ENCODE measurements around the gene CPED1. TPM values are rescaled to one million over a fixed set of nuclear protein-coding genes. Genes with fewer than 3 reads are reported as not detected.
"Not testable (repeated sequence)": the region's sequence is repeated elsewhere in the genome, so short reads cannot be mapped to it uniquely, and the experiment has no call there.

CPED1 gene
- total and polyA plus RNA-seq, 4 experiments from 2014 or later = 0.32 TPM; not detected in 3

DNA sequence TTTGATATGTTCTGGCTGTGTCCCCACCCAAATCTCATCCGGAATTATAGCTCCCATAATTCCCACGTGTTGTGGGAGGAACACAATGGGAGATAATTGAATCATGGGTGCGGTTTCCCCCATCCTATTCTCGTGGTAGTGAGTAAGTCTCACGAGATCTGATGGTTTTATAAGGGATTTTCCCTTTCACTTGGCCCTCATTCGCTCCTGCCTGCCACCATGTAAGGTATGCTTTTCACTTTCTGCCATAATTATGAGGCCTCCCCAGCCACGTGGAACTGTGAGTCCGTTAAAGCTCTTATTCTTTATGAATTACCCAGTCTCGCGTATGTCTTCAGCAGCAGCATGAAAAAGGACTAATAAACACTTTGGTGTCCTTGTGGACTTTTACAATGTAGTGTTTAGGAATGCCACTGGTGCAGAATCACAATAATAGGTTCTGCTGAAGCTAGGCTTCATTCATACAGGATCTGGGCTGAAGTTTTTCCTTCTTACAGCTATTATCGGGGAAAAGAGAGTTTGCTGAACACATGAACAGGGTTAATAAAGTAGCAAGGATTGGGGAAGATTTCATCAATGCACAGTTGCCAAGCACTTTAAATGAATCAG, 74.3 kb downstream of the CPED1 start:
- Histone ChIP-seq H3K4me1 (ENCODE audit: insufficient read depth, low read length) (no peaks in the 10 kb centered on the region), H3K4me3 (ENCODE audit: low read length in 2 of 2) (no peak overlapping the region), H3K9me3 (ENCODE audit: control insufficient read depth in 1 of 2, low read length in 2 of 2) (no peaks in the 10 kb centered on the region), H3K27ac (ENCODE audit: low read depth, low read length) (no peak overlapping the region), H3K36me3 (ENCODE audit: insufficient read depth, low read length) (no peaks in the 10 kb centered on the region), H3K27me3 (ENCODE audit: insufficient read depth, low read length) (no peaks in the 10 kb centered on the region)
- H3K4me3 Mint-ChIP-seq = no peak overlapping the region
- no peaks in the 10 kb centered on the region for H3K36me3 Mint-ChIP-seq
- no peak overlapping the region for H3K27ac Mint-ChIP-seq
- H3K4me1 Mint-ChIP-seq = peaks cover 0 to 4% (median 0%) of the 10 kb centered on the region in 4 donors
- peaks cover 3 to 9% of the 10 kb centered on the region in 2 donors for H3K27me3 Mint-ChIP-seq
- POLR2A ChIA-PET (ENCODE audit: partially characterized antibody) = no interaction called here
- intact Hi-C loops (cut with micrococcal nuclease) = no loop called here
- H3K9me3 Mint-ChIP-seq = no peaks in the 10 kb centered on the region
- DNase-seq = no peak
- CTCF ChIA-PET (ENCODE audit: partially characterized antibody) = interaction anchor here (0.6 to 1.6 kb wide), 3 partner anchors 19 to 133 kb away, joined by 3 to 7 read pairs (median 4); no protein-coding TSS in a partner anchor

DNA sequence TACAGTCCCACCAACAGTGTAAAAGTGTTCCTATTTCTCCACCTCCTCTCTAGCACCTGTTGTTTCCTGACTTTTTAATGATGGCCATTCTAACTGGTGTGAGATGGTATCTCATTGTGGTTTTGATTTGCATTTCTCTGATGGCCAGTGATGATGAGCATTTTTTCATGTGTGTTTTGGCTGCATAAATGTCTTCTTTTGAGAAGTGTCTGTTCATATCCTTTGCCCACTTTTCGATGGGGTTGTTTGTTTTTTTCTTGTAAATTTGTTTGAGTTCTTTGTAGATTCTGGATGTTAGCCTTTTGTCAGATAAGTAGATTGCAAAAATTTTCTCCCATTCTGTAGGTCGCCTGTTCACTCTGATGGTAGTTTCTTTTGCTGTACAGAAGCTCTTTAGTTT, 79.2 kb downstream of the CPED1 start:
- peaks cover 7 to 12% of the 10 kb centered on the region in 2 donors for H3K27me3 Mint-ChIP-seq
- POLR2A ChIA-PET (ENCODE audit: partially characterized antibody); H3K27ac ChIP-seq (ENCODE audit: low read depth, low read length); H3K4me1 ChIP-seq (ENCODE audit: insufficient read depth, low read length); H3K27ac Mint-ChIP-seq; DNase-seq; CTCF ChIA-PET (ENCODE audit: partially characterized antibody); intact Hi-C loops (cut with micrococcal nuclease); H3K9me3 ChIP-seq (ENCODE audit: control insufficient read depth in 1 of 2, low read length in 2 of 2); H3K36me3 ChIP-seq (ENCODE audit: insufficient read depth, low read length); H3K4me3 ChIP-seq (ENCODE audit: low read length in 2 of 2); H3K9me3 Mint-ChIP-seq; H3K4me3 Mint-ChIP-seq; H3K4me1 Mint-ChIP-seq; H3K27me3 ChIP-seq (ENCODE audit: insufficient read depth, low read length); H3K36me3 Mint-ChIP-seq: not testable (repeated sequence)

DNA sequence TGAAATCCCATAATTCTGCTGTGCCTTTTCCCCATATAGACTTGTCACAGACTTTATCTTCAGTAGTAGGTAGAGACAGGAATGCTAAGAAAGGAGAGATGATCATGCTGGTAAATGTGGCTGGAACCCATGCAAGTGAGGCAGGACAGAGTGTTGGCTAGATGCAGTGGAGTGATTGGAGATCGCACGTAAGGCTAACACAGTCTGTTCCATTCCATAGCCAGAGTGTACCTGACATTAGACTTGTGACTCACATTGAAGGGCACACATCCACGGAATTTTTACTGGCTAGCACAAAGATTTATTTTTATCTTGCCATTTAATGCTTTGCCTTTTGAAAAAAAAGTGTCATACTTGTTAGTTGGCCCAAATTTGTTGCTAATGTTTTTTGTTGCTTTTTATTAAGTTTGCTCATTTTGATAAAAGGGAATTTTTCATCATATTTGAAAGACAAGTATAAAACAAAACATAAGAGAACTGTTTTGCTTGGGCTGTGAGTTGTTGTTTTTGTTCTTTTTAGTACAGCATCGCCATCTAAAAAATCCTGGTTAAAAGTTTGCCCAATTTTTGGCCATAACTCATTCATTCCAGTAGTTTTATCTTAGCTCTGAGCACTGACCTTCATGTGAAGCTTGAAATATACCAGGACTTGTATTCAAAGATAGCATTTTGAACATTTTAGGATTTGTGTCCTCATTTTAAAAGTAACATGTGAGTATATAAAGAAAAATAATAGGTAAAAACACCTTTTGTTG, 81.0 kb downstream of the CPED1 start:
- no peak for DNase-seq
- Mint-ChIP-seq H3K36me3 (no peaks in the 10 kb centered on the region), H3K27me3 (peaks cover 6 to 9% of the 10 kb centered on the region in 2 donors), H3K27ac (no peak overlapping the region), H3K4me1 (no peaks in the 10 kb centered on the region), H3K4me3 (no peak overlapping the region), H3K9me3 (no peaks in the 10 kb centered on the region)
- no peaks in the 10 kb centered on the region for H3K9me3 ChIP-seq (ENCODE audit: control insufficient read depth in 1 of 2, low read length in 2 of 2)
- ChIA-PET POLR2A (ENCODE audit: partially characterized antibody) (no interaction called here), CTCF (ENCODE audit: partially characterized antibody) (no interaction called here)
- no peaks in the 10 kb centered on the region for H3K4me1 ChIP-seq (ENCODE audit: insufficient read depth, low read length)
- H3K36me3 ChIP-seq (ENCODE audit: insufficient read depth, low read length) = no peaks in the 10 kb centered on the region
- no peaks in the 10 kb centered on the region for H3K27me3 ChIP-seq (ENCODE audit: insufficient read depth, low read length)
- intact Hi-C loops (cut with micrococcal nuclease) = no loop called here
- no peak overlapping the region for H3K27ac ChIP-seq (ENCODE audit: low read depth, low read length)
- H3K4me3 ChIP-seq (ENCODE audit: low read length in 2 of 2) = no peak overlapping the region

DNA sequence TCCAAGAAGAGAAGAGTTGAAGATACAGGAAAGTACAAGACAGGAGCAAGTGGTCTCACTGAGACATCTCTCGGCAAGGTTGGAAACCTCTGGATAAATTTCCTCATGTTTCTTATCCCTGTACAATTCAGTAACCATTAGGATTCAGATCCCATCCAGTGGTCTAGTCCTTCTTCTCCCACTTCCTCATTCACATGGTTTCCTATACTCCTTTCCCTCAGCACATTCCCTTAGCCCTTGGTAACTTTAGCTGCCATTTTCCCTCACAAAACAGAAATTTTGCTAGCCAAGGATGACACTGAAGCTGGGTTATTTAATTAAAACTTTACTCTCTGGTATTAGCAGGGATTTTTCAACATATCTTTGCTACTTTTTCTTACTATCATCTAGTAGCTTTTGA, 82.6 kb downstream of the CPED1 start:
- Histone ChIP-seq H3K9me3 (ENCODE audit: control insufficient read depth in 1 of 2, low read length in 2 of 2) (no peaks in the 10 kb centered on the region), H3K27me3 (ENCODE audit: insufficient read depth, low read length) (no peaks in the 10 kb centered on the region), H3K4me1 (ENCODE audit: insufficient read depth, low read length) (no peaks in the 10 kb centered on the region), H3K36me3 (ENCODE audit: insufficient read depth, low read length) (no peaks in the 10 kb centered on the region), H3K27ac (ENCODE audit: low read depth, low read length) (no peak overlapping the region), H3K4me3 (ENCODE audit: low read length in 2 of 2) (no peak overlapping the region)
- no peak overlapping the region for H3K4me3 Mint-ChIP-seq
- H3K9me3 Mint-ChIP-seq = no peaks in the 10 kb centered on the region
- H3K27me3 Mint-ChIP-seq = peaks cover 6 to 9% of the 10 kb centered on the region in 2 donors
- H3K36me3 Mint-ChIP-seq = no peaks in the 10 kb centered on the region
- DNase-seq = no peak
- ChIA-PET CTCF (ENCODE audit: partially characterized antibody) (interaction anchor here (0.7 kb wide), 1 partner anchor 8 kb away, joined by 3 read pairs; no protein-coding TSS in a partner anchor), POLR2A (ENCODE audit: partially characterized antibody) (no interaction called here)
- intact Hi-C loops (cut with micrococcal nuclease) = no loop called here
- no peaks in the 10 kb centered on the region for H3K4me1 Mint-ChIP-seq
- H3K27ac Mint-ChIP-seq = no peak overlapping the region

DNA sequence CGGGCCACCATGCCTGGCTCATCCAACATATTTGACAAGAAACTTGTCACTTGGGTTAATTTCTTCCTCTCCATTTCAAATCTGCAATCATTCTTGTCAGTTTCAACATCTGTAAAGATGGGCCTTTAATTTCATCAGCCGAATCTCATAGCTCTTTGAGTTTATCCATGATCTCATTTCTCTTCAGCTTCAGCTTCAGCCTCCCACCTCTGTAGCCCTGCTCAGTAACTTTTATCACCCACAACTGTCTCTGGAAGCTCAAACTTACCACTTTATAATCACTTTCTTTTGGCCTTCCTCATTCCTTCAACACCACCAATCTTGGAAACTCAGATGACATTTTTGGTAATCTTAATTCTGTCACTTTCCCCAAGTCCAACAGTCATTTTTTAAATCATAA, 83.2 kb downstream of the CPED1 start:
- H3K4me1 ChIP-seq (ENCODE audit: insufficient read depth, low read length) = no peaks in the 10 kb centered on the region
- ChIA-PET CTCF (ENCODE audit: partially characterized antibody) (interaction anchor here (0.7 kb wide), 1 partner anchor 8 kb away, joined by 3 read pairs; no protein-coding TSS in a partner anchor), POLR2A (ENCODE audit: partially characterized antibody) (no interaction called here)

DNA sequence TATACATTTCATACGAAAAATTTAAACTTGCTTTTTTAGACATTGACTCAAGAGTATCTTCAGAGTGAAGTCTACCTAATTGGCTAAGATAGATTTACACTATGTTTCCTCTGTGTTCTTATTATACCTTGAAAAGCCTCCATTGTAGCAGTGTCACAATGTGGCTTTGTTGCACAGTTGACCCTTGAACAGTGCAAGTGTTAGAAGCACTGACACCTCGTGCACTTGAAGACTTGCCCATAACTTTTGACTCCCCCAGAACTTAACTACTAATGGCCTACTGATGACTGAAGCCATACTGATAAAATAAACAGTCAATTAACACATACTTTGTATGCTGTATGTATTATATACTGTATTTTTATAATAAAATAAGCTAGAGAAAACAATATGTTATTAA, 84.3 kb downstream of the CPED1 start:
- Mint-ChIP-seq H3K4me3 (no peak overlapping the region), H3K27ac (no peak overlapping the region), H3K36me3 (no peaks in the 10 kb centered on the region), H3K27me3 (peaks cover 11 to 14% of the 10 kb centered on the region in 2 donors), H3K4me1 (no peaks in the 10 kb centered on the region), H3K9me3 (no peaks in the 10 kb centered on the region)
- CTCF ChIA-PET (ENCODE audit: partially characterized antibody) = interaction anchor here (2.4 kb wide), 1 partner anchor 85 kb away, joined by 7 read pairs; no protein-coding TSS in a partner anchor
- Histone ChIP-seq H3K36me3 (ENCODE audit: insufficient read depth, low read length) (no peaks in the 10 kb centered on the region), H3K27ac (ENCODE audit: low read depth, low read length) (no peak overlapping the region), H3K4me3 (ENCODE audit: low read length in 2 of 2) (no peak overlapping the region), H3K9me3 (ENCODE audit: control insufficient read depth in 1 of 2, low read length in 2 of 2) (no peaks in the 10 kb centered on the region), H3K4me1 (ENCODE audit: insufficient read depth, low read length) (no peaks in the 10 kb centered on the region), H3K27me3 (ENCODE audit: insufficient read depth, low read length) (no peaks in the 10 kb centered on the region)
- POLR2A ChIA-PET (ENCODE audit: partially characterized antibody) = no interaction called here
- intact Hi-C loops (cut with micrococcal nuclease) = no loop called here
- DNase-seq = no peak

More for the DNA sequence above, 83.2 kb downstream of the CPED1 start:
- no peaks in the 10 kb centered on the region for H3K4me1 Mint-ChIP-seq
- no peaks in the 10 kb centered on the region for H3K36me3 Mint-ChIP-seq
- no peak for DNase-seq
- no peaks in the 10 kb centered on the region for H3K27me3 ChIP-seq (ENCODE audit: insufficient read depth, low read length)
- intact Hi-C loops (cut with micrococcal nuclease) = no loop called here
- no peaks in the 10 kb centered on the region for H3K9me3 Mint-ChIP-seq
- no peak overlapping the region for H3K27ac ChIP-seq (ENCODE audit: low read depth, low read length)
- H3K9me3 ChIP-seq (ENCODE audit: control insufficient read depth in 1 of 2, low read length in 2 of 2) = no peaks in the 10 kb centered on the region
- H3K27ac Mint-ChIP-seq = no peak overlapping the region
- H3K36me3 ChIP-seq (ENCODE audit: insufficient read depth, low read length) = no peaks in the 10 kb centered on the region
- no peak overlapping the region for H3K4me3 Mint-ChIP-seq
- H3K4me3 ChIP-seq (ENCODE audit: low read length in 2 of 2) = no peak overlapping the region
- H3K27me3 Mint-ChIP-seq = peaks cover 10 to 11% of the 10 kb centered on the region in 2 donors

DNA sequence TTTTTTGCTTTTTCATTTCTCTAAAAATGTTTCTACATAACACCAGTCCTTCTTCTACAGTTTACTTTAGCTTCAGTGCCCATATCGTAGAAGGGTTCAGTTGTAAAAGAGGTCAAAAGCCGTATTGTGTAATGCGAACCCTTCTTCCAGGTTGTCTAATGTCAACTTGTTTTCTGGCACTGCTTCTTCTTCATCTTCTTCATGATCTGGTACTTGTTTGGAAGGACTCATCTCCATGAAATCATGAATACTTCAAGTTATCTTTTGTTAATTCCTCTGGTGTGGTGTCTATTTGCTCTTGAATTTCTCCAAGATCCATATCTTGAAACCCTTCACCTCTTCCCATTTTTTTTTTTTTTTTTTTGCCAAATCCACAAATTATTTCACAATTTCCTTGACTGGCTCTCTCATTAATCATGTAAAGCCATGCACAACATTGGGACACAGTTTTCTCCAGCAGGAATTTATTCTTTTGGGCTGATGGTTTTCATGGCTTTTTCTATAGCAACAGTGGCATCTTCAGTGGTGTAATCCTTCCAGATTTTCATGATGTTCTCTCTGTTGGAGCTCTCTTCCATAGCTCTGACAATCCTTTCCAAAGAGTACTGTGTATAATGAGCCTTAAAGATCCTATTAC, 85.1 kb downstream of the CPED1 start:
- H3K27me3 ChIP-seq (ENCODE audit: insufficient read depth, low read length) = no peaks in the 10 kb centered on the region
- Mint-ChIP-seq H3K4me3 (no peak overlapping the region), H3K27ac (no peak overlapping the region), H3K4me1 (no peaks in the 10 kb centered on the region), H3K36me3 (no peaks in the 10 kb centered on the region), H3K27me3 (peaks cover 11 to 15% of the 10 kb centered on the region in 2 donors), H3K9me3 (no peaks in the 10 kb centered on the region)
- no peaks in the 10 kb centered on the region for H3K9me3 ChIP-seq (ENCODE audit: control insufficient read depth in 1 of 2, low read length in 2 of 2)
- no peak for DNase-seq
- ChIA-PET POLR2A (ENCODE audit: partially characterized antibody) (no interaction called here), CTCF (ENCODE audit: partially characterized antibody) (interaction anchor here (0.8 to 2.4 kb wide), 3 partner anchors 15 to 86 kb away, joined by 3 to 7 read pairs (median 5); no protein-coding TSS in a partner anchor)
- H3K36me3 ChIP-seq (ENCODE audit: insufficient read depth, low read length) = no peaks in the 10 kb centered on the region
- H3K4me1 ChIP-seq (ENCODE audit: insufficient read depth, low read length) = no peaks in the 10 kb centered on the region
- intact Hi-C loops (cut with micrococcal nuclease) = no loop called here
- no peak overlapping the region for H3K4me3 ChIP-seq (ENCODE audit: low read length in 2 of 2)
- H3K27ac ChIP-seq (ENCODE audit: low read depth, low read length) = no peak overlapping the region
